ENCODE results near the gene ISYNA1.
"Not testable (repeated sequence)": the region's sequence is repeated elsewhere in the genome, so short reads cannot be mapped to it uniquely, and the experiment has no call there.

Gene ISYNA1

DNA sequence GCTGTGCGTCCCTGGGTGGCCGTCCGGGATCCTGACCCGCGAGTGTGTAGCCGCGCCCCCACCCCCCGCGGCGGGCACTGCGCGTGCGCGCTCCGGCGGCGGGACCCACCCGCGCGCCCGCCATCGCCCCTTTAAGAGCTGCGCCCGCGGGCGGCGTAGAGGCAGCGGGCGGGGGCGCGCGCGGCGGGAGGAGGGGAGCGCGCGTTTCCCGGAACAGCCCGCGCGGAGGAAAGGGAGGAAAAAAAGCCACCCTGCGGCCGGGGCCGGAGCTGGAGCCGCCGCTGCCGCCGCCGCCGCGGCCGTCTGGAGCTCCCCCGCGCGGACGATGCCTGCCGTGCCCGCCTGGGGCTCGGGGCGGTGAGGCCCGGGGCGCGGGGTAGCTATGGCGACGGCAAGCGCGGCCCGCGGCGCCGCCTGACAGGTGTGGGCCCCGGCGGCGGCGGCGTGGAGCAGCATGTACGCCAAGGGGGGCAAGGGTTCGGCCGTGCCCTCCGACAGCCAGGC, 18.7 kb downstream of the ISYNA1 start, which contains the start of gene SSBP4:
SSBP4 (plus strand) TSS at position 204 of the 504 bp plus-strand sequence; CDS start at position 455, 251 bp downstream.
- peak; percentile 82 for DNase-seq (ENCODE audit: low spot score)

DNA sequence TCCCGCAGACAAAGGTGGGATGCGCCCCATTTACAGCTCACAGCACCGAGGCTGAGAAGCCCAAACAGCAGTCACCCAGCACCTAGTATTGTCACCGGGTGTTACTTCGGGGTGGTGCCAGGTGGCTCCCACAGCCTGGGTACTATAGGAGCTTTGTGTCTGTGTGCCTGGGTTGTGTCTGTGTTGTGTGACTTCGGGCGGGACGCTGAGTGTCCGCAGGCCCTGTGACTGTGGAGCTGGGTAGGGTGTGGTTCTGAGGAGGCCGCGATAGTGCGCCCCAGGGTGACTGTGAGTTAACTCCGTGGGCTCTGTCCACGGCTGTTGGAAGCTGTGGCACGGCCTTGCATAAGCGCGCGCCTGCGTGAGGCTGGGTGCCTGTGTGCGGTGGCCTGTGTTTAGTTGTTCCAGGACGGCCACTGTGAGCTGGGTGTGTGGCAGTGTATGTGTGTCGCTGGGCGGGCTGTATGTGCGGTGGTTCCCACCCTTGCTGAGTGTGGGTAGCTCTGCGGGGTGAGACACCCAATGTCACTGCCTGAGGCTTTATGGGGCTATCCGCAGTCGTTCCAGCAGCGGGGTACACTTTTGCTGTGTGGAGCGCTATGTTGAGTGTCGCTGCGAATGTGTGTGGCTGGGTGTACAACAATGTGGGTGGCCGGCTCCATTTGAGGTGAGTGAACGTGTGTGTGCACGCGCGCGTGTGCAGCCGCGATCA, 19.3 kb downstream of the ISYNA1 start:
- DNase-seq (ENCODE audit: low spot score): peak; percentile 80

- peak; percentile 41 for DNase-seq (ENCODE audit: low spot score)
Observed at GRCh38 chr19:18418029-18418482, 19.9 kb downstream of the ISYNA1 start.

GRCh38 chr19:18417250-18418028, 20.5 kb downstream of the ISYNA1 start:
- peak; percentile 77 for DNase-seq (ENCODE audit: low spot score)

DNA sequence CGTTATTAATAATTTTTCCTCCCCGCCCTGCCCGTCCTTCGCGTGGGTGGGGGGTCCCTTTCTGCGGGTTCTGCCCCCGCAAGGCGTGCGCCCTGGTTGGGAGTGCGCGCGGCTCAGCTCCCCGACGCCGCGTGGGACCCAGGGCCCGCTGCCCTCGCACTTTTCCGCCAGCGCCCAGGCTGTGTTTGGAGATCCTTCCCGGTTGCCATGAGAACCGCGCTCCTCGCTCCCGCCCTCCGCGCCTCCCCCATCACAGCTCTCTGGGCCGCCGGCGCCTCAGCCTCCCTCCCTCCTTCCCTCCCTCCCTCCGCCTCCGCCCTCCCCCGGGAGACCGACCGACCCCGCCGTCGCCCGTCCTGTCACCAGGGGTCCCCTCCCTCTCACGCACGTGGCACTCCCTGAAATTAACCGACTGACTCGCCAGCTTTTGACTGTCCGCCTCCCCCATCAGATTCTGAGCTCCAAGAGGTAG, 21.1 kb downstream of the ISYNA1 start:
- DNase-seq (ENCODE audit: low spot score): peak; percentile 86

DNA sequence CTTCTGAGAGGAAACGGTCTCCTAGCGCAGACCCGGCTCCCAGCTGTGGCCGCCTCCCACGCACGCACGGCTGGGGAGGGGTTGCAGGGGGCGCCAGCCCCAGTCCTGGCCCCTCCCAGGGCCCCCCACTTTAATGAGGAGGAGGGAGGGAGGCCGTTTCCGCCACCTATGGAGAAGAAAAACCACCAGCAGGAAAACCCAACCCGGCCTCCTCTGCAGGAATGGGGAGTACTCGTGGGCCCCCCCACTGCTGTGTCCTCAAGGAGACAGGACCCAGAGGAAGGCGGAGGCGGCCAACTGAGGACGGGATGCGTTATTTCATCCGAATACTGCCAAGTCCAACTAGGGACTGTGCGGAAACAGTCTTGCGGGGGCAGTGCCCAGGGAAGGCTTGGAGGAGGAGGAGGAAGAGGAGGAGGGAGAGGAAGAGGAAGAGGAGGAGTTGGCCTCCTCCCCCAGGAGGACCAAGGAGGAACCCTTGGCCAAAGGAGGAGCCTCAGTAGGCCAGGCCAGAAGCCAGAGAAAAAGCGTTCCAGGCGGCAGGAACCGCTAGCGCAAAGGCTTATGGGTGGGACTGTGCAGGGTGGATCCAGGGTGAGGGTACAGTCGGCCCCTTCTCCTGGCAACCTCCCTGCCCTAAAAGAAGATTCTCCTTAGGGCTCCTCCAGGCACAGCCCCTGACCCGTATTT, 22.6 kb downstream of the ISYNA1 start:
- DNase-seq (ENCODE audit: low spot score): no peak

DNA sequence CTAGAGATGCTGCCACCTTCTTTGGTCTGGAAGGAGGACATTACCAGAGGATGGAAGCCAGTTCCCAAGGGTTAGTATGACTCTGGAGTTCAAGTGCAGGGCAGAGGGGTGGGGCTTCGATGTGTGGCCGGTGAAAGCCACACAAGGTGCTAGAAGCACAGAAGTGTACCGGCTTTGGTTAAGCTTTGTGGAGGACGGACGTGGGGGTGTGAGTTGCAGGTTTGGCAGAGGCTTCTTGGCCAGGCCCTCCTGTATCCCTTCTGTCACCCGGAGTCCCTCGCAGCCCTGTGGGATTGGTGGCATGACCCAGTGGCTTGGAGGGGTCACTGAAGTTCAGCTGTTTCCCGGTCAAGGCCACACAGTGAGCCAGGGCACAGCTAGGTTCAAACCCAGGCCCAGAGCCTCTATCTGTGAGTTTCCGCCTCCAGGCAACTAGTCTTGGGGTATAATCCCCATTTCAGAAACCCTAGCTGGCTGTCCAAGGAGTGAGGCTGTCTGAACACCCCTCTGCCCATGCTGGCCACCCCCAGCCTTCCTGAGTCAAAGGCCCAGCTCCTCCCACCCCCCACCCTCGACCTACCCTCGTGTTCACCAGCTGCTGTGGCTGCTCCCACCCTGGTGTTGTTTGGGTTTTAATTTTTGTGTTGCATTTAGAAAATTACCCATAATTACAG, 23.3 kb downstream of the ISYNA1 start:
- DNase-seq (ENCODE audit: low spot score): peak; percentile 41

DNA sequence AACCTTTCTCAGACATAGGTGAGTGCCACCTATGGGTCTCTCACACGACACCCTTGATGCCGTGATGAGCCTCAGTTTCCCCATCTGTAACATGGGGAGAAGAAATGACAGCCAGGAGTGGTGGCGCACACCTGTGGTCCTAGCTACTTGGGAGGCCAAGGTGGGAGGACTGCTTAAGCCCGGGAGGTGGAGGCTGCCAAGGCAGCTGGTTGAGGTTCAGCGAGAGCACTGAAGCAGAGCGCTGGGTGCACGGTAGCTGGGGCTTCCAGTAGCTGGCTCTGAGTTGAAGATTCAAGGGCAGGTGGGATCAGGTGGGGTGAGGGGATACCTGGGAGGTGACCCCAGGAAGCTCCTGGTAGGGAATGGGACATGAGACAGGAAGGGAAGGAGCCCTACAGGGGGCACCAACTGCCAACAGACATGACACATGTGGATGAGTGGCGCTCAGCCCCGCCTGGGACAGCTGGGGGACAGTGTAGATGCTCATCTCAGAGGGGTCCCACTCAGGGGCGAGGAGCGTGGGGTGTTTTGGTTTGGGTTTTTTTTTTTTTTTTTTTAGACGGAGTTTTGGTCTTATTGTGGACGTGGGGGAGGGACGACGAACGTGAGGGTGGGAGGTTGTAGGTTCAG, 25.2 kb downstream of the ISYNA1 start:
- no peak for DNase-seq (ENCODE audit: low spot score)

- peak; percentile 75 for DNase-seq (ENCODE audit: low spot score)
Observed at GRCh38 chr19:18408053-18408476, 29.9 kb downstream of the ISYNA1 start.

DNA sequence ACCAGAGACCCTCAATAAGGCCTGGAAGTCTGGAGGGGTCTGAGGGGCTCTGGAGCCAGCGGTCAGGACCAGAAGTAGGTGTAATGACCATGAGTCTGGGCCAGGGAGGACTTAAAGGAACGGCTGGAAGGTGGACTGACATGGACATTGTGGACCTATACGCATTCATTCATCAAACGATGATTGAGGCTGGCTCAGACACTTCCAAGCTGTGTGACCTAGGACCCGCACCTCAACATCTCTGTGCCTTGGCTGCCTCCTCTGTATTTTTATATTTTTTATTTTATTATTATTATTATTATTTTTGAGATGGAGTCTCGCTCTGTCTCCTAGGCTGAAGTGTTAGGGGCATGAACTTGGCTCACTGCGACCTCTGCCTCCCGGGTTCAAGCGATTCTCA, 31.2 kb downstream of the ISYNA1 start:
- no peak for DNase-seq (ENCODE audit: low spot score)

GRCh38 chr19:18405754-18406153, 32.2 kb downstream of the ISYNA1 start:
- not testable (repeated sequence) for DNase-seq (ENCODE audit: low spot score)

- DNase-seq (ENCODE audit: low spot score): not testable (repeated sequence)
Observed at GRCh38 chr19:18402455-18403248, 35.3 kb downstream of the ISYNA1 start.

- DNase-seq (ENCODE audit: low spot score): peak; percentile 54
Observed at GRCh38 chr19:18401580-18402112, 36.3 kb downstream of the ISYNA1 start.

GRCh38 chr19:18399008-18399407, 38.9 kb downstream of the ISYNA1 start:
- DNase-seq (ENCODE audit: low spot score): no peak

- no peak for DNase-seq (ENCODE audit: low spot score)
Observed at GRCh38 chr19:18397242-18398202, 40.4 kb downstream of the ISYNA1 start, which contains the start of gene LRRC25. LRRC25 (minus strand) TSS chr19:18397622; CDS start chr19:18396963, 659 bp downstream.

- no peak for DNase-seq (ENCODE audit: low spot score)
Observed at GRCh38 chr19:18396471-18397241, 41.3 kb downstream of the ISYNA1 start.

DNA sequence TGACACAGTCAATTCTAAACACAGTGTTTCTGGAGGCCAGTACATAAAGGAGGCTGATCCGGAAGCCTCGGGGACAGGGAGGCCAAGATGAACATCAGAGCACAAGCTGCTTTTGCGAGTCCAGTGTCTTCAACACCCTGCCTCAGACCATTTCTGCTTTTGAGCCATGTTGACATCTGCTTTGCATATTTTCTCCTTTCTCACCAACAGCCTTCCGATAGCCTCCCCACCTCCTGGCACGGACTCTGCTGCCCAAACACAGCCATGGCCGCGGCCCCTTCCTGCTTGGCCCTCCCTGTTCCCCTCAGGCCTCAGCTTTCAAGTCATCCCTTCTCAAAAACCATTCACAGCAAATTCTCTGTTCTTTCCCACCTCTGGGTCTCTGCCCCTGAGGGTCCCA, 44.1 kb downstream of the ISYNA1 start:
- no peak for DNase-seq (ENCODE audit: low spot score)

DNA sequence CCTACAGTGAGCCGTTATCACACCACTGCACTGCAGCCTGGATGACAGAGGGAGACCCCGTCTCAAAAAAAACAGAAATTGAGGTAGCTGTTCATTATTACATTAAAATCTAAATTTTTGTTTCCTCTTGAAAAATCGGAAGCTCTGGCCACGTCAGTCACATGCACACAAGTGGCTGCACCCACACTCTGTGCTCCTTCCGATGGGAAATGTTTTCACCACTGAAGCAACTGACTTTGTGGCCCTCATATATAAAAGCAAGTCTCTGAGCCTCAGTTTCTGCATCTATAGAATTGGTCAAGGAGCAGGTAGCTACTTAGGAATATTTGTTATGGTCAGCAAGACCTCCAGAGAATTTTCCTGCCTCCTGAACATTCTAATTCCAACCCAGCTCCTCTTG, 45.0 kb downstream of the ISYNA1 start:
- DNase-seq (ENCODE audit: low spot score): no peak

Measured in SW480 (cell line).